Duodenal mucosa (tissue), 2 donors: ENCODE measurements around the gene SH3GL1.

Experiments
- H3K27ac ChIP-seq: one replicate; pipeline ENCODE4 v1.7.0; 2013; ENCODE audit warnings: low read depth, low read length
- H3K27me3 ChIP-seq, 2 donors: one replicate each; pipeline ENCODE4 v1.7.0; 2013; ENCODE audit warnings: low read length in 2 of 2, control low read depth in 1 of 2; ENCODE audit not compliant: insufficient read depth in 2 of 2, control insufficient read depth in 1 of 2
- H3K36me3 ChIP-seq, 2 donors: one replicate each; pipeline ENCODE4 v1.7.0; 2013; ENCODE audit warnings: low read length in 2 of 2, control low read depth in 1 of 2; ENCODE audit not compliant: insufficient read depth in 2 of 2, control insufficient read depth in 1 of 2
- H3K4me1 ChIP-seq, 2 donors: one replicate each; pipeline ENCODE4 v1.7.0; 2013; ENCODE audit warnings: low read length in 2 of 2, control low read depth in 1 of 2; ENCODE audit not compliant: insufficient read depth in 2 of 2, control insufficient read depth in 1 of 2
- H3K4me3 ChIP-seq, 2 donors: one replicate each; pipeline ENCODE4 v1.7.0; 2013; ENCODE audit warnings: low read length in 2 of 2, low read depth in 1 of 2
- H3K9ac ChIP-seq, 2 donors: one replicate each; pipeline ENCODE4 v1.7.0; 2013; ENCODE audit warnings: low read length in 2 of 2, low read depth in 1 of 2
- H3K9me3 ChIP-seq, 2 donors: one replicate each; pipeline ENCODE4 v1.7.0; 2013; ENCODE audit warnings: low read length in 2 of 2, control low read depth in 1 of 2; ENCODE audit not compliant: control insufficient read depth in 1 of 2

The SH3GL1 gene

GRCh38 chr19:4319067-4319718 is 81.2 kb downstream of the SH3GL1 start:
- H3K27ac ChIP-seq = no peak overlapping the region
- H3K27me3 ChIP-seq = no peaks in the 10 kb centered on the region
- H3K9me3 ChIP-seq = no peaks in the 10 kb centered on the region
- no peaks in the 10 kb centered on the region for H3K36me3 ChIP-seq
- H3K4me3 ChIP-seq = no peak overlapping the region
- no peak overlapping the region for H3K9ac ChIP-seq
- H3K4me1 ChIP-seq = no peaks in the 10 kb centered on the region

- Histone ChIP-seq H3K4me3 (no peak overlapping the region), H3K27ac (no peak overlapping the region), H3K9me3 (no peaks in the 10 kb centered on the region), H3K36me3 (no peaks in the 10 kb centered on the region), H3K27me3 (no peaks in the 10 kb centered on the region), H3K4me1 (no peaks in the 10 kb centered on the region), H3K9ac (no peak overlapping the region)
These were observed 81.9 kb downstream of the SH3GL1 start for GRCh38 chr19:4318460-4318859.

- no peak overlapping the region for H3K9ac ChIP-seq
- no peak overlapping the region for H3K27ac ChIP-seq
- H3K9me3 ChIP-seq = no peaks in the 10 kb centered on the region
- H3K4me3 ChIP-seq = no peak overlapping the region
- no peaks in the 10 kb centered on the region for H3K27me3 ChIP-seq
- H3K36me3 ChIP-seq = no peaks in the 10 kb centered on the region
- no peaks in the 10 kb centered on the region for H3K4me1 ChIP-seq
These were observed 83.4 kb downstream of the SH3GL1 start for GRCh38 chr19:4316956-4317355.

- Histone ChIP-seq H3K4me1 (no peaks in the 10 kb centered on the region), H3K9ac (no peak overlapping the region)
These were observed 86.4 kb downstream of the SH3GL1 start for GRCh38 chr19:4313847-4314490.

More at GRCh38 chr19:4313847-4314490, 86.4 kb downstream of the SH3GL1 start:
- no peak overlapping the region for H3K4me3 ChIP-seq
- H3K9me3 ChIP-seq = no peaks in the 10 kb centered on the region
- H3K27me3 ChIP-seq = no peaks in the 10 kb centered on the region
- no peaks in the 10 kb centered on the region for H3K36me3 ChIP-seq
- H3K27ac ChIP-seq = no peak overlapping the region
